HepG2 (cell line): ENCODE measurements around the gene CLIC1. TPM values are rescaled to one million over a fixed set of nuclear protein-coding genes. Genes with fewer than 3 reads are reported as not detected.

ENCODE experiments used
- CAMTA2 ChIP-seq: sonication (generic); formaldehyde crosslinking; IDR thresholded peaks from 2 replicates; pipeline ENCODE4 v1.4.0; 2020; ENCODE audit warnings: mild to moderate bottlenecking, missing genetic modification reagents, borderline replicate concordance
- DNMT1 ChIP-seq: sonication (generic); formaldehyde crosslinking; IDR thresholded peaks from 2 replicates; pipeline ENCODE4 v1.5.1; 2020; ENCODE audit warnings: mild to moderate bottlenecking, missing genetic modification reagents
- HBP1 ChIP-seq: IDR thresholded peaks from 2 replicates; pipeline ENCODE4 v1.6.1; 2016; ENCODE audit warnings: low read depth, control low read depth
- HNRNPH1 ChIP-seq: fragments of 200-400 bp; formaldehyde crosslinking; optimal IDR thresholded peaks from 2 replicates; pipeline ENCODE3; 2017; ENCODE audit warnings: mild to moderate bottlenecking, low read depth, low read length
- IRX3 ChIP-seq: sonication (generic); formaldehyde crosslinking; IDR thresholded peaks from 2 replicates; pipeline ENCODE4 v1.8.1; 2023; ENCODE audit warnings: mild to moderate bottlenecking, low read depth, missing genetic modification reagents, borderline replicate concordance
- MAZ ChIP-seq, 2 experiments: sonication (generic) in 1 of 2; formaldehyde crosslinking in 1 of 2; IDR thresholded peaks; 2 replicates each; pipeline versions ENCODE4 v1.5.0 to v1.6.1; 2012 to 2020; ENCODE audit warnings: low read depth in 2 of 2, mild to moderate bottlenecking in 2 of 2, borderline replicate concordance in 1 of 2, improper control_type of control experiment in 1 of 2, low read length in 1 of 2, missing genetic modification reagents in 1 of 2, moderate library complexity in 1 of 2
- NCOA5 ChIP-seq: sonication (generic); formaldehyde crosslinking; IDR thresholded peaks from 2 replicates; pipeline ENCODE4 v1.4.0; 2020; ENCODE audit warnings: missing genetic modification reagents
- NFIB ChIP-seq: sonication (generic); formaldehyde crosslinking; IDR thresholded peaks from 2 replicates; pipeline ENCODE4 v1.9.0; 2021; ENCODE audit warnings: missing genetic modification reagents, mild to moderate bottlenecking, borderline replicate concordance
- PATZ1 ChIP-seq: sonication (generic); formaldehyde crosslinking; IDR thresholded peaks from 2 replicates; pipeline ENCODE4 v1.4.0; 2020; ENCODE audit warnings: missing genetic modification reagents
- PHF5A ChIP-seq: IDR thresholded peaks from one replicate; pipeline ENCODE4 v1.6.1; 2018; ENCODE audit warnings: low read depth, missing genetic modification reagents; ENCODE audit not compliant: unreplicated experiment
- PLRG1 ChIP-seq: fragments of 450-650 bp; conservative IDR thresholded peaks from 2 replicates; pipeline ENCODE4 v1.6.1; 2016
- RCOR2 ChIP-seq: IDR thresholded peaks from 2 replicates; pipeline ENCODE4 v1.6.1; 2016; ENCODE audit warnings: missing biosample characterization, missing genetic modification reagents
- REST ChIP-seq, 2 experiments: IDR thresholded peaks; 2 replicates each; pipeline ENCODE4 v1.6.1; 2011 to 2012; ENCODE audit warnings: low read length in 2 of 2, borderline replicate concordance in 1 of 2, low read depth in 1 of 2, mild to moderate bottlenecking in 1 of 2, moderate library complexity in 1 of 2
- RNF2 ChIP-seq: fragments of 450-650 bp; conservative IDR thresholded peaks from 2 replicates; pipeline ENCODE4 v1.6.1; 2016; ENCODE audit warnings: low read depth
- SMAD1 ChIP-seq: sonication (generic); formaldehyde crosslinking; IDR thresholded peaks from 2 replicates; pipeline ENCODE4 v1.4.0; 2020; ENCODE audit warnings: missing genetic modification reagents, low read depth, mild to moderate bottlenecking, borderline replicate concordance
- ZNF264 ChIP-seq: sonication (generic); formaldehyde crosslinking; IDR thresholded peaks from 2 replicates; pipeline ENCODE4 v1.4.0; 2020; ENCODE audit warnings: missing genetic modification reagents
- ZNF3 ChIP-seq: IDR thresholded peaks from 2 replicates; pipeline ENCODE4 v1.7.0; 2017; ENCODE audit warnings: inconsistent platforms
- ZNF496 ChIP-seq: sonication (generic); formaldehyde crosslinking; IDR thresholded peaks from 2 replicates; pipeline ENCODE4 v1.8.1; 2023; ENCODE audit warnings: mild to moderate bottlenecking, moderate library complexity, missing genetic modification reagents; ENCODE audit not compliant: insufficient replicate concordance
- ZNF546 ChIP-seq: sonication (generic); formaldehyde crosslinking; conservative IDR thresholded peaks from 2 replicates; pipeline ENCODE4 v1.8.1; 2023; ENCODE audit warnings: mild to moderate bottlenecking, missing genetic modification reagents
- ZNF674 ChIP-seq: sonication (generic); formaldehyde crosslinking; IDR thresholded peaks from 2 replicates; pipeline ENCODE4 v1.5.0; 2020; ENCODE audit warnings: low read depth, mild to moderate bottlenecking, missing genetic modification reagents
- ZNF747 ChIP-seq: sonication (generic); formaldehyde crosslinking; IDR thresholded peaks from 2 replicates; pipeline ENCODE4 v1.8.1; 2023; ENCODE audit warnings: missing genetic modification reagents, mild to moderate bottlenecking, borderline replicate concordance
- ZNF75D ChIP-seq: sonication (generic); formaldehyde crosslinking; IDR thresholded peaks from 2 replicates; pipeline ENCODE4 v1.8.1; 2023; ENCODE audit warnings: missing genetic modification reagents, mild to moderate bottlenecking, borderline replicate concordance
- ZNF777 ChIP-seq: sonication (generic); formaldehyde crosslinking; IDR thresholded peaks from 2 replicates; pipeline ENCODE4 v1.4.0; 2020; ENCODE audit warnings: missing genetic modification reagents
- polyA plus RNA-seq, 8 experiments: library from polyadenylated mRNA; depleted of rRNA in 3 of 8; stranded (reverse) in 7 of 8; unstranded in 1 of 8; fragments of >200 nt; fragmentation: Illumina TruSeq in 4 of 8; extraction: Trizol in 4 of 8; gene quantifications; 2 replicates each; pipeline versions ENCODE4 v1.2.1 to v1.2.3, GENCODE V29; 2011 to 2016; ENCODE audit warnings: low read depth in 4 of 8, missing spikeins in 1 of 8, mixed read lengths in 1 of 8; ENCODE audit not compliant: insufficient read depth in 1 of 8
- total RNA-seq, 5 experiments: library from RNA; depleted of rRNA; stranded (reverse); fragments of >200 nt; fragmentation: Illumina TruSeq; extraction: Trizol; gene quantifications; 2 replicates each; pipeline ENCODE4 v1.2.3, GENCODE V29; 2016; ENCODE audit warnings: low read depth in 1 of 5

Gene CLIC1
- total and polyA plus RNA-seq, 2 of the 13 experiments (the other 11 are each of a cell fraction or from before 2014, with no cell fraction given): 602 to 891 TPM

GRCh38 chr6:31737315-31737990 is 1.1 kb upstream of the CLIC1 start (continued):
- peak; percentile 70 for TF ChIP-seq MAZ (IDR thresholded peaks at IDR 0.05; ENCODE audit: borderline replicate concordance, low read depth, low read length)
- no peak for TF ChIP-seq MAZ (CRISPR knock-in tag; IDR thresholded peaks at IDR 0.05; ENCODE audit: low read depth)
- no peak for TF ChIP-seq ZNF496 (CRISPR knock-in tag)
- TF ChIP-seq RCOR2: no peak; the same call in 1 of the 2 replicates
- no peak for TF ChIP-seq ZNF777 (CRISPR knock-in tag)
- TF ChIP-seq PLRG1: no peak
- no peak for TF ChIP-seq ZNF75D (CRISPR knock-in tag)
- no peak for TF ChIP-seq DNMT1 (CRISPR knock-in tag)
- no peak for TF ChIP-seq IRX3 (CRISPR knock-in tag)
- TF ChIP-seq ZNF674 (CRISPR knock-in tag): no peak
- TF ChIP-seq ZNF546: 0 out of 2 replicates have a peak, but pooled peaks have one; percentile 40
- TF ChIP-seq ZNF264: peak; percentile 100
- TF ChIP-seq CAMTA2 (CRISPR knock-in tag): no peak
- no peak for TF ChIP-seq HNRNPH1
- no peak for TF ChIP-seq SMAD1
- TF ChIP-seq ZNF3 (CRISPR knock-in tag): peak; percentile 70; the same call in 1 of the 2 replicates
- peak; percentile 97 for TF ChIP-seq PATZ1
- TF ChIP-seq PHF5A: no peak
- TF ChIP-seq NFIB (CRISPR knock-in tag): no peak
- TF ChIP-seq HBP1 (CRISPR knock-in tag): peak; percentile 77; the same call in 1 of the 2 replicates
- no peak for TF ChIP-seq NCOA5 (CRISPR knock-in tag)
- no peak for TF ChIP-seq RNF2
- no peak for TF ChIP-seq ZNF747
- peak in 1 of 2 experiments; percentile 74; a peak in 2 of 4 replicates for TF ChIP-seq REST (IDR thresholded peaks at IDR 0.05; ENCODE audit: borderline replicate concordance in 1 of 2, low read depth in 1 of 2, low read length in 2 of 2)
